Endothelial cell (in vitro differentiated cells): ENCODE measurements around the gene GDPD3. TPM values are rescaled to one million over a fixed set of nuclear protein-coding genes. Genes with fewer than 3 reads are reported as not detected.
"Not testable (repeated sequence)": the region's sequence is repeated elsewhere in the genome, so short reads cannot be mapped to it uniquely, and the experiment has no call there.

Experiments used
- DNase-seq: peaks from one replicate; pipeline ENCODE4 v3.0.0; 2021; ENCODE audit warnings: low spot score
- H3K27ac Mint-ChIP-seq: one replicate; pipeline ENCODE4 v1.8.0; 2021; ENCODE audit warnings: mixed read lengths, inconsistent platforms; ENCODE audit not compliant: unreplicated experiment
- H3K27me3 Mint-ChIP-seq: one replicate; pipeline ENCODE4 v1.8.0; 2021; ENCODE audit warnings: mild to moderate bottlenecking, moderate library complexity, mixed read lengths, inconsistent platforms; ENCODE audit not compliant: unreplicated experiment
- H3K36me3 Mint-ChIP-seq: one replicate; pipeline ENCODE4 v1.8.0; 2021; ENCODE audit warnings: mild to moderate bottlenecking, low read depth, mixed read lengths, inconsistent platforms; ENCODE audit not compliant: unreplicated experiment
- H3K4me1 Mint-ChIP-seq: one replicate; pipeline ENCODE4 v1.8.0; 2021; ENCODE audit warnings: mild to moderate bottlenecking, mixed read lengths, inconsistent platforms; ENCODE audit not compliant: unreplicated experiment
- H3K4me3 Mint-ChIP-seq: one replicate; pipeline ENCODE4 v1.8.0; 2021; ENCODE audit warnings: mild to moderate bottlenecking, mixed read lengths, inconsistent platforms; ENCODE audit not compliant: unreplicated experiment
- H3K9me3 Mint-ChIP-seq: one replicate; pipeline ENCODE4 v1.8.0; 2021; ENCODE audit warnings: mixed read lengths, inconsistent platforms; ENCODE audit not compliant: unreplicated experiment
- CTCF ChIP-seq: fragments of 200-600 bp; sonication (generic); IDR thresholded peaks from one replicate; pipeline ENCODE4 v1.5.0; 2021; ENCODE audit warnings: antibody characterized with exemption; ENCODE audit not compliant: unreplicated experiment
- total RNA-seq: library from RNA; stranded (reverse); fragmentation: NEBNext Ultra II Directional; extraction: Animal tissue kit (Norgen Biotek cat#: 25700); gene quantifications from one replicate; pipeline ENCODE4 v1.2.1, GENCODE V29; 2021; ENCODE audit not compliant: unreplicated experiment

GDPD3 gene
- total RNA-seq, 1 donor from 2014 or later, result 9.3 TPM

GRCh38 chr16:30136971-30137605, 23.8 kb upstream of the GDPD3 start:
- H3K4me1 Mint-ChIP-seq, result peaks cover 5% of the 10 kb centered on the region
- H3K36me3 Mint-ChIP-seq, result no peaks in the 10 kb centered on the region
- no peak overlapping the region for H3K27ac Mint-ChIP-seq
- no peaks in the 10 kb centered on the region for H3K27me3 Mint-ChIP-seq
- DNase-seq, result no peak
- H3K4me3 Mint-ChIP-seq, result no peak overlapping the region
- H3K9me3 Mint-ChIP-seq, result no peaks in the 10 kb centered on the region
- no peak for TF ChIP-seq CTCF

- H3K36me3 Mint-ChIP-seq, result no peaks in the 10 kb centered on the region
- no peaks in the 10 kb centered on the region for H3K9me3 Mint-ChIP-seq
- H3K4me3 Mint-ChIP-seq, result no peak overlapping the region
- no peak for DNase-seq
- no peak for TF ChIP-seq CTCF
- no peaks in the 10 kb centered on the region for H3K4me1 Mint-ChIP-seq
- no peak overlapping the region for H3K27ac Mint-ChIP-seq
- no peaks in the 10 kb centered on the region for H3K27me3 Mint-ChIP-seq
These were observed 19.3 kb upstream of the GDPD3 start for GRCh38 chr16:30132591-30132990.

- Mint-ChIP-seq H3K4me1 (no peaks in the 10 kb centered on the region), H3K36me3 (no peaks in the 10 kb centered on the region), H3K27me3 (no peaks in the 10 kb centered on the region), H3K4me3 (no peak overlapping the region), H3K9me3 (no peaks in the 10 kb centered on the region), H3K27ac (no peak overlapping the region)
- no peak for DNase-seq
- TF ChIP-seq CTCF, result no peak
These were observed 18.6 kb upstream of the GDPD3 start for GRCh38 chr16:30131869-30132475.

GRCh38 chr16:30127993-30128392, 14.7 kb upstream of the GDPD3 start:
- H3K27me3 Mint-ChIP-seq, result peaks cover 2% of the 10 kb centered on the region
- H3K27ac Mint-ChIP-seq, result no peak overlapping the region
- no peak for DNase-seq
- no peaks in the 10 kb centered on the region for H3K36me3 Mint-ChIP-seq
- no peaks in the 10 kb centered on the region for H3K9me3 Mint-ChIP-seq
- TF ChIP-seq CTCF, result no peak
- H3K4me3 Mint-ChIP-seq, result no peak overlapping the region
- H3K4me1 Mint-ChIP-seq, result no peaks in the 10 kb centered on the region

GRCh38 chr16:30125690-30126089, 12.4 kb upstream of the GDPD3 start:
- H3K9me3 Mint-ChIP-seq, H3K27ac Mint-ChIP-seq, H3K4me3 Mint-ChIP-seq, H3K36me3 Mint-ChIP-seq, DNase-seq, H3K27me3 Mint-ChIP-seq, H3K4me1 Mint-ChIP-seq: not testable (repeated sequence)
